HEK293 (cell line): ENCODE results near the gene MAGI2.

Source experiments
- CTCF ChIP-seq: fragments of 450-650 bp; formaldehyde crosslinking; IDR thresholded peaks from 2 replicates; pipeline ENCODE4 v1.5.1; 2016; ENCODE audit warnings: missing biosample characterization, missing genetic modification characterization
- WT1 ChIP-seq: fragments of 450-650 bp; formaldehyde crosslinking; IDR thresholded peaks from 2 replicates; pipeline ENCODE4 v1.5.1; 2016; ENCODE audit warnings: missing biosample characterization, missing genetic modification characterization
- ZNF140 ChIP-seq: fragments of 450-650 bp; formaldehyde crosslinking; IDR thresholded peaks from 2 replicates; pipeline ENCODE4 v1.5.1; 2016; ENCODE audit warnings: missing biosample characterization, missing genetic modification characterization
- ZNF398 ChIP-seq: fragments of 450-650 bp; formaldehyde crosslinking; IDR thresholded peaks from 2 replicates; pipeline ENCODE4 v1.5.1; 2017; ENCODE audit warnings: missing biosample characterization, missing genetic modification characterization
- ZNF585B ChIP-seq: fragments of 450-650 bp; formaldehyde crosslinking; IDR thresholded peaks from 2 replicates; pipeline ENCODE4 v1.5.1; 2016; ENCODE audit warnings: missing biosample characterization, missing genetic modification characterization

GRCh38 chr7:78636727-78637126, 816.7 kb downstream of the MAGI2 start:
- TF ChIP-seq ZNF398 (tag by site-specific recombination) (no peak), WT1 (no peak), ZNF585B (tag by site-specific recombination) (no peak), CTCF (no peak), ZNF140 (tag by site-specific recombination) (no peak)
